ENCODE results near the gene SAMHD1.

SAMHD1 gene

DNA sequence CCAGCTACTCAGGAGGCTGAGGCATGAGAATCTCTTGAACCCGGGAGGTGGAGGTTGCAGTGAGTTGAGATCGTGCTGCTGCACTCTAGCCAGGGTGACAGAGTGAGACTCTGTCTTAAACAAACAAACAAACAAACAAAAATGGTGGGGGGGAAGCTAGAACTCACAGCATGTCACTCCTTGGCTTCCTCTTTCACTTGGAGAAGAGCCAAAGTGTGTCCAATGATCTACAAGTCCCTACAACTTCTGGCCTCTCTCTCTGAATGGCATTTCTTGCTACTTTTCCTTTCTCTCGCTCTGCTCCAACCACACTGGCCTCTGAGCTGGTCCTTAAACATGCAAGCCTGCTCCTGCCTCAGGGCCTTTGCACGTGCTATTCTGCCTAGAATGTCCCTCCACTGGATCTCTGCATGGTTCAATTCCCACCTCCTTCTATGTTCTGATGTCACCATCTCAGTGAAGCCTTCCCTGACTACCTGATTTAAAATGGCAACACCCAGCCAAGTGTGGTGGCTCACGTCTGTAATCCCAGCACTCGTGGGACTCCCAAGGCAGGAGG lies 67.5 kb downstream of the SAMHD1 start:
- no peaks in the 10 kb centered on the region for H3K79me2 ChIP-seq (ENCODE audit: insufficient read depth, low read length)
- H3K4me3 ChIP-seq (ENCODE audit: low read depth, low read length, poor library complexity, severe bottlenecking): no peak overlapping the region
- no peaks in the 10 kb centered on the region for H3K9me3 ChIP-seq (ENCODE audit: low read length)
- no peaks in the 10 kb centered on the region for H3F3A ChIP-seq (ENCODE audit: insufficient read depth, low read length)
- H3K36me3 ChIP-seq (ENCODE audit: insufficient read depth, low read length): no peaks in the 10 kb centered on the region
- no peak for TF ChIP-seq EZH2 (IDR thresholded peaks at IDR 0.05; ENCODE audit: borderline replicate concordance, low read length)
- TF ChIP-seq, protein P1, sequence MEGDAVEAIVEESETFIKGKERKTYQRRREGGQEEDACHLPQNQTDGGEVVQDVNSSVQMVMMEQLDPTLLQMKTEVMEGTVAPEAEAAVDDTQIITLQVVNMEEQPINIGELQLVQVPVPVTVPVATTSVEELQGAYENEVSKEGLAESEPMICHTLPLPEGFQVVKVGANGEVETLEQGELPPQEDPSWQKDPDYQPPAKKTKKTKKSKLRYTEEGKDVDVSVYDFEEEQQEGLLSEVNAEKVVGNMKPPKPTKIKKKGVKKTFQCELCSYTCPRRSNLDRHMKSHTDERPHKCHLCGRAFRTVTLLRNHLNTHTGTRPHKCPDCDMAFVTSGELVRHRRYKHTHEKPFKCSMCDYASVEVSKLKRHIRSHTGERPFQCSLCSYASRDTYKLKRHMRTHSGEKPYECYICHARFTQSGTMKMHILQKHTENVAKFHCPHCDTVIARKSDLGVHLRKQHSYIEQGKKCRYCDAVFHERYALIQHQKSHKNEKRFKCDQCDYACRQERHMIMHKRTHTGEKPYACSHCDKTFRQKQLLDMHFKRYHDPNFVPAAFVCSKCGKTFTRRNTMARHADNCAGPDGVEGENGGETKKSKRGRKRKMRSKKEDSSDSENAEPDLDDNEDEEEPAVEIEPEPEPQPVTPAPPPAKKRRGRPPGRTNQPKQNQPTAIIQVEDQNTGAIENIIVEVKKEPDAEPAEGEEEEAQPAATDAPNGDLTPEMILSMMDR (IDR thresholded peaks at IDR 0.05; ENCODE audit: low read length): no peak
- H4K20me1 ChIP-seq (ENCODE audit: insufficient read depth, low read length): no peaks in the 10 kb centered on the region
- H3K4me1 ChIP-seq (ENCODE audit: insufficient read depth, low read length, severe bottlenecking): peaks cover 9% of the 10 kb centered on the region
- H3K9me2 ChIP-seq (ENCODE audit: low read depth, low read length): no peaks in the 10 kb centered on the region
- H3K27ac ChIP-seq (ENCODE audit: low read depth, low read length, poor library complexity, severe bottlenecking): no peak overlapping the region
- H3K27me3 ChIP-seq (ENCODE audit: insufficient read depth, low read length): no peaks in the 10 kb centered on the region
- H3K4me2 ChIP-seq (ENCODE audit: low read length): no peak overlapping the region
- H3K9ac ChIP-seq (ENCODE audit: low read length): no peak overlapping the region
- no peak overlapping the region for H2AFZ ChIP-seq (ENCODE audit: low read length)

DNA sequence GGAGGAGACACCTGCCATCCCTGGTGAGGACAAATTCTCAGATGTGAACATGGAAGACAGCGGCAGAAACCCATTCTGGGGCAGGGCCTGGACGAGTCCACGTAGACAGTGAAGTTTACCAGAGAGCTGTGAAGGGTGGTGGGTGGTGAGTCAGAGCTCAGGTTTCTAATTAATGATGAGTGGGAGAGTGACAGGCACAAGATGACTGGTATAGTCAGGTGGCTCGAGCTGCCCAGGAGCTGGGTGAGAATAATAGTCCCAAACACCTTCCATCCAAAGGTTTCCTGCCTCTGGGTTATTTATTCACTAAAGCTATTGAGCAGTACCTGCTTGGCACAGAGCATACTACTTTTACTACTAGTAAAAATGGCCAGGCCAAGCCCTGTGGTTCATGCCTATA lies 69.6 kb downstream of the SAMHD1 start:
- no peak overlapping the region for H3K4me3 ChIP-seq (ENCODE audit: low read depth, low read length, poor library complexity, severe bottlenecking)
- no peaks in the 10 kb centered on the region for H4K20me1 ChIP-seq (ENCODE audit: insufficient read depth, low read length)
- no peaks in the 10 kb centered on the region for H3K9me3 ChIP-seq (ENCODE audit: low read length)
- peaks cover 3% of the 10 kb centered on the region for H3K4me1 ChIP-seq (ENCODE audit: insufficient read depth, low read length, severe bottlenecking)
- H3K9me2 ChIP-seq (ENCODE audit: low read depth, low read length): no peaks in the 10 kb centered on the region
- H3K4me2 ChIP-seq (ENCODE audit: low read length): no peak overlapping the region
- H3F3A ChIP-seq (ENCODE audit: insufficient read depth, low read length): no peaks in the 10 kb centered on the region
- no peaks in the 10 kb centered on the region for H3K36me3 ChIP-seq (ENCODE audit: insufficient read depth, low read length)
- no peak overlapping the region for H3K9ac ChIP-seq (ENCODE audit: low read length)
- no peak for TF ChIP-seq EZH2 (IDR thresholded peaks at IDR 0.05; ENCODE audit: borderline replicate concordance, low read length)
- TF ChIP-seq, protein P1 (IDR thresholded peaks at IDR 0.05; ENCODE audit: low read length): no peak
- H3K27me3 ChIP-seq (ENCODE audit: insufficient read depth, low read length): no peaks in the 10 kb centered on the region
- H3K27ac ChIP-seq (ENCODE audit: low read depth, low read length, poor library complexity, severe bottlenecking): no peak overlapping the region
- H3K79me2 ChIP-seq (ENCODE audit: insufficient read depth, low read length): no peaks in the 10 kb centered on the region
- no peak overlapping the region for H2AFZ ChIP-seq (ENCODE audit: low read length)

DNA sequence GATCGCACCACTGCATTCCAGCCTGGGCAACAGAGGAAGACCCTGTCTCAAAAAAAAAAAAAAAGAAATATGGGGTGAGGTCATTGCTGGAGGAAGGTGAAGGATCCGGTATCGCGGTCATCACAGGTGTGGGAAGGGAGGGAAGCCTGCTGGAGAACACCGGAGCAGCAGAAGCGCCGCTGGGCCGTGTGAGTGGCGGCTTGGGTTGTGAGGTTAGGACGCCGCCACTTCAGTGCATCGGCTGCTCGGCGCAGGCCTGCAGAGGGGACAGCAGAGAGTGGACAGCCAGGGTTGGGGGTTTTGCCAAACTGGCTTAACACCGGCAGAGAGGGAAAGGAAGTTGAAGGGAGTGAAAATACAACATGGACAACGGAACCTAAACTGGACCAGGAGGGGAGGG lies 70.2 kb downstream of the SAMHD1 start:
- TF ChIP-seq EZH2 (IDR thresholded peaks at IDR 0.05; ENCODE audit: borderline replicate concordance, low read length): no peak
- TF ChIP-seq, protein P1 (IDR thresholded peaks at IDR 0.05; ENCODE audit: low read length): no peak
- Histone ChIP-seq H3K4me2 (ENCODE audit: low read length) (no peak overlapping the region), H2AFZ (ENCODE audit: low read length) (no peak overlapping the region), H4K20me1 (ENCODE audit: insufficient read depth, low read length) (no peaks in the 10 kb centered on the region), H3F3A (ENCODE audit: insufficient read depth, low read length) (no peaks in the 10 kb centered on the region), H3K4me3 (ENCODE audit: low read depth, low read length, poor library complexity, severe bottlenecking) (no peak overlapping the region), H3K79me2 (ENCODE audit: insufficient read depth, low read length) (no peaks in the 10 kb centered on the region), H3K9me3 (ENCODE audit: low read length) (no peaks in the 10 kb centered on the region), H3K9ac (ENCODE audit: low read length) (no peak overlapping the region), H3K9me2 (ENCODE audit: low read depth, low read length) (no peaks in the 10 kb centered on the region), H3K27ac (ENCODE audit: low read depth, low read length, poor library complexity, severe bottlenecking) (no peak overlapping the region), H3K36me3 (ENCODE audit: insufficient read depth, low read length) (no peaks in the 10 kb centered on the region), H3K27me3 (ENCODE audit: insufficient read depth, low read length) (no peaks in the 10 kb centered on the region), H3K4me1 (ENCODE audit: insufficient read depth, low read length, severe bottlenecking) (no peaks in the 10 kb centered on the region)
